ENCODE measurements around the gene NBDY.

NBDY gene

DNA sequence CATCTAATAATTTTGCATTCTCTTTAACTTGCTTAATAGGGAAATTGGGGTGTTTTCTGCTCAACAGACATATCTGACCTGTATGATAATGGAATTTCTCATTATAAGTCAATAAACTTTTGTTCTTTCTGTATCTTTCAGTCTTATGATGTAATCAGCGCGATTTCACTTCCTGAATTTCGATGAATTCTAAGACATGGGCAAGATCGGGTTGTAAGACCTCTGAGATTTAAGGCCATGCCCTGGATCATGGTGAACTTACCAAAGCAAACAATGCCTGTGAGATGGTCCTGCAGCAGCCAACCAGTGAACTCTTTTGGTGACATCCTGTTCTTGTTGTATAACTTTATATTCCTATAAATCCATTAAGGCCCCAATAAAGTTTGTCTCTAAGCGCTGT, 88.1 kb downstream of the NBDY start:
- H3K27ac ChIP-seq, result no peak overlapping the region
- H3K4me3 ChIP-seq, result no peak overlapping the region
- no peak for DNase-seq (ENCODE audit: low read depth, low spot score)
- no peaks in the 10 kb centered on the region for H3K9me3 ChIP-seq (ENCODE audit: low read depth, low read length)
- H3K36me3 ChIP-seq (ENCODE audit: insufficient read depth, low read length), result no peaks in the 10 kb centered on the region
- TF ChIP-seq FOXP2 (optimal IDR thresholded peaks at IDR 0.05; ENCODE audit: control extremely low read depth, extremely low read length, insufficient read depth) (no peak), EZH2 (IDR thresholded peaks at IDR 0.05) (no peak), POLR2AphosphoS5 (IDR thresholded peaks at IDR 0.05; ENCODE audit: borderline replicate concordance, low read depth, low read length) (no peak)
- H3K9ac ChIP-seq (ENCODE audit: insufficient read length), result no peak overlapping the region

GRCh38 chrX:56826020-56826419, 97.0 kb downstream of the NBDY start:
- Histone ChIP-seq H3K4me3 (no peak overlapping the region), H3K9ac (ENCODE audit: insufficient read length) (no peak overlapping the region), H3K36me3 (ENCODE audit: insufficient read depth, low read length) (no peaks in the 10 kb centered on the region), H3K27ac (no peak overlapping the region), H3K9me3 (ENCODE audit: low read depth, low read length) (no peaks in the 10 kb centered on the region)
- TF ChIP-seq FOXP2 (optimal IDR thresholded peaks at IDR 0.05; ENCODE audit: control extremely low read depth, extremely low read length, insufficient read depth) (no peak), EZH2 (IDR thresholded peaks at IDR 0.05) (no peak), POLR2AphosphoS5 (IDR thresholded peaks at IDR 0.05; ENCODE audit: borderline replicate concordance, low read depth, low read length) (no peak)
- no peak for DNase-seq (ENCODE audit: low read depth, low spot score)

GRCh38 chrX:56833626-56834025, 104.6 kb downstream of the NBDY start:
- no peak for TF ChIP-seq POLR2AphosphoS5 (IDR thresholded peaks at IDR 0.05; ENCODE audit: borderline replicate concordance, low read depth, low read length)
- no peak for DNase-seq (ENCODE audit: low read depth, low spot score)
- Histone ChIP-seq H3K9ac (ENCODE audit: insufficient read length) (no peak overlapping the region), H3K9me3 (ENCODE audit: low read depth, low read length) (no peaks in the 10 kb centered on the region), H3K27ac (no peak overlapping the region), H3K4me3 (no peak overlapping the region), H3K36me3 (ENCODE audit: insufficient read depth, low read length) (no peaks in the 10 kb centered on the region)

- Histone ChIP-seq H3K4me3 (no peak overlapping the region), H3K36me3 (ENCODE audit: insufficient read depth, low read length) (no peaks in the 10 kb centered on the region), H3K9me3 (ENCODE audit: low read depth, low read length) (no peaks in the 10 kb centered on the region), H3K9ac (ENCODE audit: insufficient read length) (no peak overlapping the region), H3K27ac (no peak overlapping the region)
- TF ChIP-seq EZH2 (IDR thresholded peaks at IDR 0.05), result no peak
- TF ChIP-seq POLR2AphosphoS5 (IDR thresholded peaks at IDR 0.05; ENCODE audit: borderline replicate concordance, low read depth, low read length), result no peak
- no peak for TF ChIP-seq FOXP2 (optimal IDR thresholded peaks at IDR 0.05; ENCODE audit: control extremely low read depth, extremely low read length, insufficient read depth)
- DNase-seq (ENCODE audit: low read depth, low spot score), result no peak
Measured at GRCh38 chrX:56853436-56853835, 124.4 kb downstream of the NBDY start.

DNA sequence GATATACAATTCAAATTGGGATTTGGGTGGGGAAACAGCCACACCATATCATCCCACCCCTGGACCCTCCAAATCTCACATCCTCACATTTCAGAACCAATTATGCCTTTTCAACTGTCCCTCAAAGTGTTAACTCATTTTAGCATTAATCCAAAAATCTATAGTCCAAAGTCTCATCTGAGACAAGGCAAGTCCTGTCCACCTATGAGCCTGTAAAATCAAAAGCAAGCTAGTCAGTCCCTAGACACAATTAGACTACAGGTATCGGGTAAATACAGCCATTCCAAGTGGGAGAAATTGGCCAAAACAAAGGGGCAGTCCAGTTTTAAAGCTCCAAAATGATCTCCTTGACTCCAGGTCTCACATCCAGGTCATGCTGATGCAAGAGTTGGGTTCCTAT, 128.0 kb downstream of the NBDY start:
- Histone ChIP-seq H3K36me3 (ENCODE audit: insufficient read depth, low read length) (no peaks in the 10 kb centered on the region), H3K9me3 (ENCODE audit: low read depth, low read length) (no peaks in the 10 kb centered on the region), H3K9ac (ENCODE audit: insufficient read length) (no peak overlapping the region), H3K4me3 (no peak overlapping the region), H3K27ac (no peak overlapping the region)
- DNase-seq (ENCODE audit: low read depth, low spot score), result no peak
- TF ChIP-seq FOXP2 (optimal IDR thresholded peaks at IDR 0.05; ENCODE audit: control extremely low read depth, extremely low read length, insufficient read depth), result no peak
- TF ChIP-seq POLR2AphosphoS5 (IDR thresholded peaks at IDR 0.05; ENCODE audit: borderline replicate concordance, low read depth, low read length), result no peak
- no peak for TF ChIP-seq EZH2 (IDR thresholded peaks at IDR 0.05)

DNA sequence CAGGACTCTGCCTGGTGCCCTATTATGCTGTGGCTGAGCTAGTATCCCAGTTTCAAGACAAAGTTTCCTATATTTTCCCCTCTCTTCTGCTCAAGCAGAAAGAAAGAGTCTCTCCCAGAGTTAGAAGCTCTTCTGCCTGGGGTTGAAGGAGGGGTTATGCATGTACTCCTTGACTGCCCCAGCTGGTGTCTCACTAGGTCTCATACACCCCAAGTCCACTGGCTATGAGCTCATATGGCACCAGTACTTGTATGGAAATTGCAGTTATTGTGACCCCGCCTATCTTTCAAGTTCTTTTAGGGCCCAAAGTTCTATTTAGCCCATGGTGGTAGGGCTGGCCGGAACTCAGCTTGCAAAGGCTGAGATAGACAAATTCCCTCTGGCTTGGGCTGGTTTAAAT, 131.8 kb downstream of the NBDY start:
- TF ChIP-seq POLR2AphosphoS5 (IDR thresholded peaks at IDR 0.05; ENCODE audit: borderline replicate concordance, low read depth, low read length) (no peak), FOXP2 (optimal IDR thresholded peaks at IDR 0.05; ENCODE audit: control extremely low read depth, extremely low read length, insufficient read depth) (no peak), EZH2 (IDR thresholded peaks at IDR 0.05) (no peak)
- H3K4me3 ChIP-seq, result no peak overlapping the region
- H3K27ac ChIP-seq, result no peak overlapping the region
- H3K36me3 ChIP-seq (ENCODE audit: insufficient read depth, low read length), result no peaks in the 10 kb centered on the region
- no peak overlapping the region for H3K9ac ChIP-seq (ENCODE audit: insufficient read length)
- H3K9me3 ChIP-seq (ENCODE audit: low read depth, low read length), result no peaks in the 10 kb centered on the region
- no peak for DNase-seq (ENCODE audit: low read depth, low spot score)

All from SK-N-MC (cell line).